Inferior parietal cortex (tissue), 1 donor: ENCODE results near the gene ITGA7.
A peak's percentile ranks its signal among the peaks of the same experiment; 100 is the strongest.

Source experiments
- DNase-seq: peaks from one replicate; pipeline ENCODE4 v3.0.0-alpha.2; 2016; ENCODE audit errors: extremely low spot score

Gene ITGA7

GRCh38 chr12:55736076-55736475, 28.4 kb upstream of the ITGA7 start:
- DNase-seq: no peak

DNA sequence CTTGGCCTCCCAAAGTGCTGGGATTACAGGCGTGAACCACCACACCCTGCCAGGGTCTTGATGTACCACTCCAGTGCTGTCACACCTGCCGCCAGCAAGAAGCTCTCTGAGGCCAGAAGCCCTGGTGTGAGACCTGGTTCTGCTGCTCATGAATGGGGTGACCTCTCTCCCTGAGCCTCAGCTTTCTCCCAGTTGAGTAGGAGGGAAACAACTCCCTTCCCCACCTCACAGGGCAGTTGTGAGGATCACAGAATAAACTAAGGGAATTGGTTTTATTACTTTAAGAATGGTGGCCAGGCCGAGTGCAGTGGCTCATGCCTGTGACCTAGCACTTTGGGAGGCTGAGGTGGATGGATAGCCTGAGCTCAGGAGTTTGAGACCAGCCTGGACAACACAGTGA, 26.9 kb upstream of the ITGA7 start:
- no peak for DNase-seq

GRCh38 chr12:55733858-55734257, 26.2 kb upstream of the ITGA7 start:
- no peak for DNase-seq

- no peak for DNase-seq
These were observed 25.4 kb upstream of the ITGA7 start for GRCh38 chr12:55733021-55733555.

- DNase-seq: no peak
These were observed 24.6 kb upstream of the ITGA7 start for GRCh38 chr12:55732288-55732687.

- DNase-seq: peak; percentile 62
These were observed 22.4 kb upstream of the ITGA7 start for GRCh38 chr12:55729819-55730818.

DNA sequence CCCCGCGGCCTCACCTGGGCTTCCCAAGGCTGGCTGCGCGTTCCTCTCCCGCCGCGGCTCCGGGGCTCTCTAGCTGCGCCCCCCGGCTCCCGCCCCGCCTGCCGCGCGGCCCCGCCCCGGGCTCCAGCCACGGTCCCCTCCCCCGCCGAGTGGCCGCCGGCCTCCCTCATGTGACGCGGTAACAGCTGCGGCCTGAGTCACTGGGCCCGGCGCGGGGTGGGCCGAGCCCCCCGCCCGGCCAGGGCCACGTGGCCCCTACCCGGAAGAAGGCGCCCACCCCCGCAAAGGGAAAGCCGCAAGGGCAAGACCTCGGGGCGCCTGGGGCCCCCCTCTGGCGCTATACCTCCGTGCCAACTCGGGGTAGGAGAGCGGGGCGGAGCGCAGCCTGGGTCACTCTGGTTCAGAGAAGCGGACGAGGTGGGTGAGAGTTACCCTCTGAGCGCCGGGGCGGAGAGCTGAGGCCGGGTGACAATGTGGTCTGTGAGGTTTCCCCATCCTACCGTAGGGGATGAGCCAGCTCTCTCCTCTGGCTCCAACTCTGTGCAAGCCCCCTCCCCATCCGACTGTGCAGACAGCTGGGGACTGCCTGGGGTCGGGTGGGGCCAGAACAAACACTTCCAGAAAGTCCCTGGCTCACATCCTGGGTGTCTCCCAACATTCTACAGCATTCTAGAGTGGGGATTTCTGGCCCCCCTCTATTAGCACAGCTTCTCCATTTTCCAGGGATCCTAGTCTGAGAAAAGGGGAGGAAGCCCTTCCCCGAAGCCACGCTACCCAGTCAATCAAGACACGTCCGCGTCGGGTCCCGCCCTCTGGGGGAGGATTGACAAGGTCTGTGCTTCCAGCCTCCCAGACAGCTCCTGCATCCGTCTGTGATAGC, 21.5 kb upstream of the ITGA7 start, which contains the start of gene CD63:
TSS of gene CD63 (minus strand) at position 71 of the 880 bp plus-strand sequence. CDS start 668 bp downstream, outside the sequence.
- peak; percentile 92 for DNase-seq

- DNase-seq: no peak
These were observed 20.7 kb upstream of the ITGA7 start for GRCh38 chr12:55728186-55728938.

DNA sequence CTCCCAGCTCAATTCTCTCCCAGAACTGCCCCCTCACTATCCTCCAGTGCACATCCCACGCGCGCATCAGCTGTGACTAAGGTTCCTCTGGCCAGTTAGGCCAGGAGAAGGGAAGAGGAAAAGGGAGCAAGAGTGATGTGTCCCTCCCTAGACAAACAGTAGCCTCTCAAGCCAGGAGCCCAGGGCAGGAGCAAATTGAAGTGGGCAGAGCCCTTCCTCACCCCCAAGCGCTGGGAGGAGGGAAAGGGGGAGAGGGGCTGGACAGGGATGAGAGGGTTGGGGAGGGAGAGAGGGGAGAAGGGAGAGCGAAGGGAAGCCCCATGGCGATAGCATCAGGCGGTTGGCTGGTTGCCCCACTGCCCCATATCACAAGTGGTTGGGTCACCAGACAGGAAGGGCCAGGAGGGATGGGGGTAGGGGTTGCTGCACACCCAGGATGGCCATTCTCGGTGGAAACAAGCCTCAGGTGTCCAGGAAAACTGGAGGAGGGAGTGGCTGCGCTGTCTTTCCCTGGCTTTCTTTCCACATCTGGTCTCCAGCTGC, 20.0 kb upstream of the ITGA7 start:
- no peak for DNase-seq

- DNase-seq: no peak
These were observed 19.3 kb upstream of the ITGA7 start for GRCh38 chr12:55726971-55727370.

- no peak for DNase-seq
These were observed 17.9 kb upstream of the ITGA7 start for GRCh38 chr12:55725556-55725955.

GRCh38 chr12:55724940-55725309, 17.2 kb upstream of the ITGA7 start:
- no peak for DNase-seq

- no peak for DNase-seq
These were observed 16.7 kb upstream of the ITGA7 start for GRCh38 chr12:55724226-55724939.

GRCh38 chr12:55723516-55724225, 16.0 kb upstream of the ITGA7 start:
- no peak for DNase-seq

GRCh38 chr12:55722948-55723347, 15.2 kb upstream of the ITGA7 start:
- DNase-seq: no peak

DNA sequence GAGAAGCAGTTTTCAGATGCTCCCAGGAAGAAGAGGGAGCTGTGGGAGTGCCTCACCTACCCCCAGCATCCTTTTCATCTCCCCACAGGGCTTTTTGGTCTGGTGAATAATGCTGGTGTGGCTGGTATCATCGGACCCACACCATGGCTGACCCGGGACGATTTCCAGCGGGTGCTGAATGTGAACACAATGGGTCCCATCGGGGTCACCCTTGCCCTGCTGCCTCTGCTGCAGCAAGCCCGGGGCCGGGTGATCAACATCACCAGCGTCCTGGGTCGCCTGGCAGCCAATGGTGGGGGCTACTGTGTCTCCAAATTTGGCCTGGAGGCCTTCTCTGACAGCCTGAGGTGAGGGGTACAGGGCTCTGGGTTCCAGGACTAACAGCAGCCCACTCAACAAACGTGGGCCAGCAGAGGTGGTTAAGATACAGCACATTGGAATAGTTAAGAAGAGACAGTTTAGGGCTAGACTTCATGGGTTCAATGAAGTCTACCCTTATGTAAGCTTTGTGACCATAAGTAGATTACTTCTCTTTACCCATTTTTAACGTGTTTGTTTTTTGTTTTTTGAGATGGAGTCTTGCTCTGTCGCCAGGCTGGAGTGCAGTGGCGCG, 14.0 kb upstream of the ITGA7 start:
- no peak for DNase-seq

DNA sequence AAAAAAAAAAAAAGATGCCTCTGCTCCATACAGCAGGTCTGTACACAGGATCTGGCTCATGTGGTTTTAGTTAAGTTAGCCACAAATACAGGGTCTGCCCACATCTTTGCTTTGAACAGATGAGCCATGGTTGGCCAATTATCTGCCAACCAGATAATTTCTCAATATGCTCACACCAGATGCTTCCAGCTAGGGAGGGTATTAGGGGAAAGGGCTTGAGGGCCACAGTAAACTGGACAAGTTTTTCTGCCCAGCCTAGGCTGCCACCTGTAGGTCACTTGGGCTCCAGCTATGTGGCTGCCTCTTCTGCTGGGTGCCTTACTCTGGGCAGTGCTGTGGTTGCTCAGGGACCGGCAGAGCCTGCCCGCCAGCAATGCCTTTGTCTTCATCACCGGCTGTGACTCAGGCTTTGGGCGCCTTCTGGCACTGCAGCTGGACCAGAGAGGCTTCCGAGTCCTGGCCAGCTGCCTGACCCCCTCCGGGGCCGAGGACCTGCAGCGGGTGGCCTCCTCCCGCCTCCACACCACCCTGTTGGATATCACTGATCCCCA, 13.3 kb upstream of the ITGA7 start:
- DNase-seq: no peak

GRCh38 chr12:55720071-55720564, 12.4 kb upstream of the ITGA7 start, which contains the start of gene RDH5:
Gene RDH5, plus strand, starts transcription at chr12:55720393. Its CDS starts 792 bp downstream, at chr12:55721185.
- DNase-seq: no peak

- no peak for DNase-seq
These were observed 11.7 kb upstream of the ITGA7 start for GRCh38 chr12:55719371-55719770.
